GM12892 (cell line): ENCODE data around the gene GAK.

ENCODE experiments used
- POLR2A ChIP-seq: IDR thresholded peaks from 2 replicates; pipeline ENCODE4 v1.6.1; 2011; ENCODE audit warnings: low read depth, low read length, control low read depth
- POLR2AphosphoS5 ChIP-seq: IDR thresholded peaks from 2 replicates; pipeline ENCODE4 v1.6.1; 2011; ENCODE audit warnings: low read depth, low read length, control low read depth
- TAF1 ChIP-seq: IDR thresholded peaks from 2 replicates; pipeline ENCODE4 v1.6.1; 2011; ENCODE audit warnings: low read depth, mild to moderate bottlenecking, control low read depth, low read length, borderline replicate concordance

- TF ChIP-seq POLR2A (no peak), POLR2AphosphoS5 (no peak), TAF1 (no peak)
Measured at GRCh38 chr4:953574-953915, 21.4 kb upstream of the GAK start.
